ENCODE measurements around the gene CPLANE2.
"Not testable (repeated sequence)": the region's sequence is repeated elsewhere in the genome, so short reads cannot be mapped to it uniquely, and the experiment has no call there.

CPLANE2 gene

GRCh38 chr1:16196874-16197273 is 40.1 kb downstream of the CPLANE2 start:
- Mint-ChIP-seq H3K27ac (no peak overlapping the region), H3K36me3 (ENCODE audit: low read depth) (no peaks in the 10 kb centered on the region), H3K4me1 (no peaks in the 10 kb centered on the region), H3K4me3 (no peak overlapping the region), H3K9me3 (no peaks in the 10 kb centered on the region), H3K27me3 (ENCODE audit: low read depth, poor library complexity) (peaks cover 7% of the 10 kb centered on the region)
- no peak for TF ChIP-seq CTCF (IDR thresholded peaks at IDR 0.05)
- no peak for DNase-seq

GRCh38 chr1:16196139-16196538 is 40.8 kb downstream of the CPLANE2 start:
- H3K4me1 Mint-ChIP-seq; H3K27ac Mint-ChIP-seq; H3K9me3 Mint-ChIP-seq; H3K27me3 Mint-ChIP-seq (ENCODE audit: low read depth, poor library complexity); H3K4me3 Mint-ChIP-seq; H3K36me3 Mint-ChIP-seq (ENCODE audit: low read depth); DNase-seq: not testable (repeated sequence)

- Mint-ChIP-seq H3K36me3 (ENCODE audit: low read depth) (no peaks in the 10 kb centered on the region), H3K9me3 (no peaks in the 10 kb centered on the region), H3K27ac (no peak overlapping the region), H3K4me1 (peaks cover 7% of the 10 kb centered on the region), H3K4me3 (no peak overlapping the region), H3K27me3 (ENCODE audit: low read depth, poor library complexity) (peaks cover 4% of the 10 kb centered on the region)
- DNase-seq, result no peak
- TF ChIP-seq CTCF (IDR thresholded peaks at IDR 0.05), result no peak
These were observed 41.5 kb downstream of the CPLANE2 start for GRCh38 chr1:16195518-16195905.

GRCh38 chr1:16191916-16192546 is 45.0 kb downstream of the CPLANE2 start:
- DNase-seq, result no peak
- H3K27me3 Mint-ChIP-seq (ENCODE audit: low read depth, poor library complexity), result peaks cover 9% of the 10 kb centered on the region
- no peak overlapping the region for H3K4me3 Mint-ChIP-seq
- H3K9me3 Mint-ChIP-seq, result no peaks in the 10 kb centered on the region
- H3K27ac Mint-ChIP-seq, result no peak overlapping the region
- no peak for TF ChIP-seq CTCF (IDR thresholded peaks at IDR 0.05)
- peaks cover 18% of the 10 kb centered on the region for H3K4me1 Mint-ChIP-seq
- no peaks in the 10 kb centered on the region for H3K36me3 Mint-ChIP-seq (ENCODE audit: low read depth)

GRCh38 chr1:16191309-16191708 is 45.7 kb downstream of the CPLANE2 start:
- TF ChIP-seq CTCF (IDR thresholded peaks at IDR 0.05), result no peak
- Mint-ChIP-seq H3K4me1 (peaks cover 18% of the 10 kb centered on the region), H3K27me3 (ENCODE audit: low read depth, poor library complexity) (peaks cover 9% of the 10 kb centered on the region), H3K27ac (no peak overlapping the region), H3K36me3 (ENCODE audit: low read depth) (no peaks in the 10 kb centered on the region), H3K9me3 (no peaks in the 10 kb centered on the region), H3K4me3 (no peak overlapping the region)
- DNase-seq, result no peak

- no peak for DNase-seq
- H3K9me3 Mint-ChIP-seq, result no peaks in the 10 kb centered on the region
These were observed 46.9 kb downstream of the CPLANE2 start for GRCh38 chr1:16189921-16190621.

More at GRCh38 chr1:16189921-16190621, 46.9 kb downstream of the CPLANE2 start:
- Mint-ChIP-seq H3K4me3 (no peak overlapping the region), H3K27ac (no peak overlapping the region), H3K4me1 (peaks cover 18% of the 10 kb centered on the region), H3K36me3 (ENCODE audit: low read depth) (no peaks in the 10 kb centered on the region), H3K27me3 (ENCODE audit: low read depth, poor library complexity) (peaks cover 9% of the 10 kb centered on the region)
- TF ChIP-seq CTCF (IDR thresholded peaks at IDR 0.05), result no peak

Measured in nephron progenitor cell (in vitro differentiated cells).